Anterior cingulate cortex (tissue), 58 donors: ENCODE data around the gene SPAG8.

ENCODE experiments used
- DNase-seq, 58 donors: peaks; one replicate each; lab custom pipeline; 2025; lab: John Stamatoyannopoulos, UW

SPAG8 gene

GRCh38 chr9:35812025-35812602 lies at the start of gene SPAG8:
SPAG8 (minus strand) TSS chr9:35812262; CDS start chr9:35812147, 115 bp downstream.
- peak; percentile 63 to 98 (median 91) for DNase-seq

GRCh38 chr9:35861161-35861897 lies 49.3 kb upstream of the SPAG8 start:
- DNase-seq = no peak

GRCh38 chr9:35859990-35860339 lies 47.9 kb upstream of the SPAG8 start:
- DNase-seq = no peak

- DNase-seq = peak in 13 of 58 donors; percentile 8 to 54 (median 26)
Observed at GRCh38 chr9:35859310-35859989, 47.4 kb upstream of the SPAG8 start.

- DNase-seq = no peak
Observed at GRCh38 chr9:35858458-35858857, 46.4 kb upstream of the SPAG8 start.

GRCh38 chr9:35856882-35857281 lies 44.8 kb upstream of the SPAG8 start:
- no peak for DNase-seq

- DNase-seq = no peak
Observed at GRCh38 chr9:35856206-35856605, 44.1 kb upstream of the SPAG8 start.

- DNase-seq = no peak
Observed at GRCh38 chr9:35854091-35854762, 42.2 kb upstream of the SPAG8 start.

GRCh38 chr9:35852876-35853865 lies 41.1 kb upstream of the SPAG8 start:
- DNase-seq = no peak

- DNase-seq = no peak
Observed at GRCh38 chr9:35852267-35852815, 40.3 kb upstream of the SPAG8 start.

- DNase-seq = peak in 29 of 58 donors; percentile 11 to 82 (median 43)
Observed at GRCh38 chr9:35847792-35848572, 35.9 kb upstream of the SPAG8 start.

- no peak for DNase-seq
Observed at GRCh38 chr9:35845824-35846771, 34.0 kb upstream of the SPAG8 start.

- peak in 21 of 58 donors; percentile 6 to 71 (median 19) for DNase-seq
Observed at GRCh38 chr9:35844628-35845270, 32.7 kb upstream of the SPAG8 start.

- no peak for DNase-seq
Observed at GRCh38 chr9:35842795-35843194, 30.7 kb upstream of the SPAG8 start.

- no peak for DNase-seq
Observed at GRCh38 chr9:35842020-35842745, 30.1 kb upstream of the SPAG8 start.

- no peak for DNase-seq
Observed at GRCh38 chr9:35841645-35841900, 29.5 kb upstream of the SPAG8 start.
